NCI-H1105 treated with DMSO at 0.1 percent for 48 hours (cell line): ENCODE results near the gene REEP6.
"Not testable (repeated sequence)": the region's sequence is repeated elsewhere in the genome, so short reads cannot be mapped to it uniquely, and the experiment has no call there.

Source experiments
- DNase-seq: peaks from one replicate; lab custom pipeline; 2025; lab: John Stamatoyannopoulos, UW

Gene REEP6

GRCh38 chr19:1524287-1524971 lies 33.4 kb downstream of the REEP6 start:
- DNase-seq = no peak

- no peak for DNase-seq
These were observed 34.0 kb downstream of the REEP6 start for GRCh38 chr19:1524972-1525325.

- DNase-seq = no peak
These were observed 34.4 kb downstream of the REEP6 start for GRCh38 chr19:1525343-1525742.

GRCh38 chr19:1526066-1526778 lies 35.2 kb downstream of the REEP6 start:
- DNase-seq = no peak

- no peak for DNase-seq
These were observed 36.1 kb downstream of the REEP6 start for GRCh38 chr19:1526979-1527649.

GRCh38 chr19:1527650-1528309 lies 36.8 kb downstream of the REEP6 start:
- no peak for DNase-seq

- no peak for DNase-seq
These were observed 37.8 kb downstream of the REEP6 start for GRCh38 chr19:1528596-1529429.

- DNase-seq = no peak
These were observed 38.4 kb downstream of the REEP6 start for GRCh38 chr19:1529430-1529816.

GRCh38 chr19:1530856-1531255 lies 39.9 kb downstream of the REEP6 start:
- DNase-seq = not testable (repeated sequence)

- no peak for DNase-seq
These were observed 40.6 kb downstream of the REEP6 start for GRCh38 chr19:1531587-1531986.

GRCh38 chr19:1532003-1532402 lies 41.0 kb downstream of the REEP6 start:
- no peak for DNase-seq

- DNase-seq = peak; percentile 4
These were observed 42.6 kb downstream of the REEP6 start for GRCh38 chr19:1533510-1534150.

- no peak for DNase-seq
These were observed 44.0 kb downstream of the REEP6 start for GRCh38 chr19:1534972-1535371.

GRCh38 chr19:1535699-1536098 lies 44.7 kb downstream of the REEP6 start:
- not testable (repeated sequence) for DNase-seq

GRCh38 chr19:1538978-1539377 lies 48.0 kb downstream of the REEP6 start:
- no peak for DNase-seq

GRCh38 chr19:1539749-1540148 lies 48.8 kb downstream of the REEP6 start:
- not testable (repeated sequence) for DNase-seq

GRCh38 chr19:1540365-1540925 lies 49.5 kb downstream of the REEP6 start:
- DNase-seq = no peak
